Kasumi-1 (cell line): ENCODE results near the gene MSL3B.

Source experiments
- DNase-seq, 2 experiments: peaks; one replicate each; lab custom pipeline; 2025; lab: John Stamatoyannopoulos, UW

MSL3B gene

GRCh38 chr2:233817361-233817911 is 50.8 kb downstream of the MSL3B start:
- no peak for DNase-seq

DNA sequence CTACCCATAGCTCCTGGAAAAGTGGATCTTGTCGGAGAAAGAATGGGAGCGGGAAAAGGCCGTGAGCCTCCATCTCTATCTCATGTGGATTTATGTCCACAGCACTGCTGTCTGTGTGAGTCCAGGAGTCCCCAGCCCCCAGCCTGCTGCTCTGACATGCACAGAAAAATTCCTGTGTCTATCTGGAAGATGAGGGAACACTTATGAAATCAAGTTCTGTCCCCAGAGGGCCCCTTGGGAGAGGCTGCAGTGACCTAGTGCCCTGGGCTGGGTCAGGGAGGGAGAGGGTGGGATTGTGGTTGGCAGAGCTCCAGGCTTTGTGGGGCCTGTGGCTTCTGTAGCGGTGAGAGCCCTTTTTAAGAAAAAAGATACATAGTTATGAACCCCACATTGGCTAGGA is 51.4 kb downstream of the MSL3B start:
- no peak for DNase-seq

DNA sequence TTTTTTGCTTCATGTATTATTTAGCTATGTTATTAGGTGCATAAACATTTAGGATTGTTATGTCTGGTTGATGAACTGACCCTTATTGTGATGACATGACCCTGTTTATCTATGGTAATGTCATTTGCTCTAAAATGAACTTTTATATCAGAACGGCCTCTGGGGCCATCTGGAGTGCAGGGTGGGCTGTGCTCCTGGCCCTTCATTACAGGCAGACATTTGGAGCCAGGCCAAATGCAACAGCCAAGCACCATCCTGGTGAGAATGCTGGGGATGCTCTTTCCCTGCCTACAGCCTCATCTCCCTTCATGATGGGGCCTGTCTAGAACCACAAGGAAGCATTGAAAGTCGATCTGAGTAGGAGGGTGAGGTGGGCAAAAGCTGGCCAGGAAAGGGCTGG is 51.9 kb downstream of the MSL3B start:
- DNase-seq = no peak

- DNase-seq = no peak
These were observed 52.3 kb downstream of the MSL3B start for GRCh38 chr2:233815861-233816260.
